GM21786 (cell line): ENCODE data around the gene GNA12.
A peak's percentile ranks its signal among the peaks of the same experiment; 100 is the strongest.

ENCODE experiments used
- ATAC-seq: cut with Tn5 transposase; IDR thresholded peaks from one replicate; pipeline ENCODE4 v1.9.1; 2021; ENCODE audit not compliant: unreplicated experiment

The GNA12 gene

GRCh38 chr7:2844153-2845033, at the start of gene GNA12:
Gene GNA12 (minus strand): TSS chr7:2844308. CDS start chr7:2844161, 147 bp downstream.
- peak; percentile 96 for ATAC-seq

GRCh38 chr7:2893411-2893861, 49.3 kb upstream of the GNA12 start:
- no peak for ATAC-seq

- no peak for ATAC-seq
Measured at GRCh38 chr7:2892549-2892948, 48.4 kb upstream of the GNA12 start.

- no peak for ATAC-seq
Measured at GRCh38 chr7:2887816-2888215, 43.7 kb upstream of the GNA12 start.

- no peak for ATAC-seq
Measured at GRCh38 chr7:2886900-2887299, 42.8 kb upstream of the GNA12 start.

GRCh38 chr7:2886391-2886790, 42.3 kb upstream of the GNA12 start:
- ATAC-seq = no peak

- ATAC-seq = no peak
Measured at GRCh38 chr7:2884161-2884560, 40.1 kb upstream of the GNA12 start.

GRCh38 chr7:2883101-2883500, 39.0 kb upstream of the GNA12 start:
- no peak for ATAC-seq

- ATAC-seq = no peak
Measured at GRCh38 chr7:2882111-2882510, 38.0 kb upstream of the GNA12 start.

GRCh38 chr7:2880874-2881533, 36.9 kb upstream of the GNA12 start:
- no peak for ATAC-seq

- ATAC-seq = no peak
Measured at GRCh38 chr7:2880051-2880450, 35.9 kb upstream of the GNA12 start.

GRCh38 chr7:2879354-2879753, 35.2 kb upstream of the GNA12 start:
- ATAC-seq = no peak

- no peak for ATAC-seq
Measured at GRCh38 chr7:2878306-2878705, 34.2 kb upstream of the GNA12 start.

- ATAC-seq = no peak
Measured at GRCh38 chr7:2876031-2876731, 32.1 kb upstream of the GNA12 start.

GRCh38 chr7:2873686-2874551, 29.8 kb upstream of the GNA12 start:
- ATAC-seq = no peak

GRCh38 chr7:2873146-2873545, 29.0 kb upstream of the GNA12 start:
- ATAC-seq = no peak

- ATAC-seq = no peak
Measured at GRCh38 chr7:2872296-2872874, 28.3 kb upstream of the GNA12 start.

GRCh38 chr7:2870471-2870931, 26.4 kb upstream of the GNA12 start:
- ATAC-seq = peak; percentile 42

- no peak for ATAC-seq
Measured at GRCh38 chr7:2869981-2870380, 25.9 kb upstream of the GNA12 start.

- ATAC-seq = no peak
Measured at GRCh38 chr7:2866601-2867000, 22.5 kb upstream of the GNA12 start.
